GM18519 (cell line): ENCODE results near the gene USP48.
"Not testable (repeated sequence)": the region's sequence is repeated elsewhere in the genome, so short reads cannot be mapped to it uniquely, and the experiment has no call there.

Experiments used
- ATAC-seq: cut with Tn5 transposase; IDR thresholded peaks from one replicate; pipeline ENCODE4 v1.9.1; 2021; ENCODE audit warnings: mild to moderate bottlenecking, moderate library complexity; ENCODE audit not compliant: unreplicated experiment, low FRiP score

Gene USP48

GRCh38 chr1:21815724-21816321, 32.9 kb upstream of the USP48 start:
- ATAC-seq: no peak

GRCh38 chr1:21814981-21815582, 32.1 kb upstream of the USP48 start:
- no peak for ATAC-seq

DNA sequence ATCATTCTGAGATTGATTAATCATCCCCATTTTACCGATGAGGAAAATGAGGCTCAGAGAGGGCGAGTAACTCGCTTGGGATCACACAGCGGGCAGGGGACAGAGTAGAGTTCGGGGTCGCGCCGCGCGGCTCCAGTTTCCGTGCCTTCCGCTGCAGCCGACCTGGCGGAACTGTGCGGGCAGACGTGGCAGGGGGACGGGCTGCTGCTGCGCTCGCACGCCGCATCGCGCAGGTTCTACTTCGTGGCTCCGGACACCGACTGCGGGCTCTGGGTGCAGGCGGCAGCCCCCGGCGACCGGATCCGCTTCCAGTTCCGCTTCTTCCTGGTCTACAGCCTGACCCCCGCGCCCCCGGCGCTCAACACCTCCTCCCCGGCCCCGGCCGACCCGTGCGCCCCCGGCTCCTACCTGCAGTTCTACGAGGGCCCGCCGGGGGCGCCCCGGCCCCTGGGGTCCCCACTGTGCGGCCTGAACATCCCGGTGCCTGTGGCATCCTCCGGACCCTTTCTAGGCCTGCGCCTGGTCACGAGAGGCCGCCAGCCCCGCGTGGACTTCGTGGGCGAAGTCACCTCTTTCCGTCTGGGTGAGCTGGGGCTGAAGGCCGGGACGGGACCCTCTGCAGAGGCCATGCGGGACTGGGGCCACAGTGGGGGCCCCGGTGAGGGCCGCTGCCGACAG, 31.4 kb upstream of the USP48 start:
- no peak for ATAC-seq

GRCh38 chr1:21813542-21813941, 30.6 kb upstream of the USP48 start:
- ATAC-seq: no peak

DNA sequence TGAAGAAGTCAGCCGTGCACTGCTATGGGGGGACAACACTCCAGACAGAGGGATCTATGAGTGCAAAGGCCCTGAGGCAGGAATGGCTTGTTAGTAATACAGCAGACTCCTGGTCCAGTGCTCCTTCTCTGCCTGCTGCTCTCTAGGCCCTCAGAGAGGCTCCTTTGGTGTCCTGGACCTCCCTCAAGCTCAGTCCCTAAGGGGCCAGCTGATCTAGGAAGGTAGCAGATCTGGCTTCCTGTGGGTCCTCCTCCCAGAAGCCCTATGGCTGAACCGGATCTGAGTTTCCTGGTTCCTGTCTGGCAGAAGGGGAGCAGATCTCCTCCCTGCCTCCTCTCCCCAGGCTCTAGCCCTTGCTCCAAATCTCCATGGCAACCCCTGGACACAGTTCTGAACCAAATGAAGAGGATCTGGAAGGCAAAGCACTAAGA, 28.9 kb upstream of the USP48 start, which contains the start of gene LDLRAD2:
Gene LDLRAD2 (plus strand): TSS at position 391 of the 431 bp plus-strand sequence. CDS start 187 bp downstream, outside the sequence.
- no peak for ATAC-seq

DNA sequence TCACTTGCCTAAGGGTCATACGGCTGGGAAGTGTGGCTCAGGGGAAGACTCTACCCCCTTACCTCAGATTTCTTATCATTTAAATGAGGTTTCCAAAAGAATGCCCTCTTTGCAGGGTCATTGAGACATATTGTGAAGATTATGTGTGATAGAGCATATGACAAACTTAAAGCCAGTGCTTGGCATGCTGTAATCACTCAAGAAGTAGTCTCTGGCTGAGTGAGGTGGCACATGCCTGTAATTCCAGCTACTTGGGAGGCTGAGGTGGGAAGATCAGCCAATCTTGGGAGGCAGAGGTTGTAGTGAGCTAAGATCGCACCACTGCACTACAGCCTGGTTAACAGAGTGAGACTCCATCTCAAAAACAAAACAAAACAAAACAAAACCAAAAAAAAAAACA, 21.6 kb upstream of the USP48 start:
- ATAC-seq: no peak

GRCh38 chr1:21801100-21801499, 18.2 kb upstream of the USP48 start:
- no peak for ATAC-seq

- no peak for ATAC-seq
Measured at GRCh38 chr1:21799730-21800129, 16.8 kb upstream of the USP48 start.

DNA sequence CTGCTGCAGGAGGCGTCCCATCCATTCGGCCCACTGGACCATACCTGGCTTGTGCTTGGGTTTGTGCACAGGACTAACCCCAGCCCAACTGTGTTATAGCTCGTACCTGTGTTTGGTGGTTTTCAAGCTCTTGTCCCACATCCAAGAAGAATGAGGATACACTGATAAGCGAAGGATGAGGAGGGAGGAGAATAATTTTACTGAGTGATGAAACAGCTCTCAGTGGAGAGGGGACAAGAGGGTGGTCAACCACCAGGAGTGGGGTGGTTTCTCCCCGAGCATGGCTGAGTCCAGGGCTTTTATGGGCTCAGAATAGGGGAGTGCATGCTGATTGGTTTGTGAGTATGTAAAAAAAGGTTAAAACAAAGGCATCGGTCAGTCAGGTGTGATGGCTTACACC, 12.1 kb upstream of the USP48 start:
- ATAC-seq: no peak

- no peak for ATAC-seq
Measured at GRCh38 chr1:21794656-21795055, 11.7 kb upstream of the USP48 start.

GRCh38 chr1:21793104-21793503, 10.2 kb upstream of the USP48 start:
- ATAC-seq: no peak

DNA sequence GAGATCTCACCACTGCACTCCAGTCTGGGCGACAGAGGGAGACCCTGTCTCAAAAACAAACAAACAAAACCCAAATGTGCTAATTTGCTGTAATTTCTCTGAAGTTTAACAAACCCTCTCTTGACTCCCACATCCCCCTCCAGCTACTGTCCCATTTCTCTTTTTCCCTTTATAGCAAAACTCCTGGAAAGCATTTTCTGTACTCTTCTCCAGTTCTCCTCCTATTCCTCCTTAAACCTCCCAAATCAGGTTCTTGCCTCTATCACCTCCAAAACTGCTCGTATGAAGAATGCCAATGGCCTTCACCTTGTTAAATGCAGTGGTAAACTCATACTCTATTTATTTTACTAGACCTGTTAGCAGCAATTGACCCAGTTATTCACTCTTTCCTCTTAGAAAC, 3.7 kb upstream of the USP48 start:
- ATAC-seq: no peak

- not testable (repeated sequence) for ATAC-seq
Measured at GRCh38 chr1:21785764-21786163, 2.8 kb upstream of the USP48 start.

DNA sequence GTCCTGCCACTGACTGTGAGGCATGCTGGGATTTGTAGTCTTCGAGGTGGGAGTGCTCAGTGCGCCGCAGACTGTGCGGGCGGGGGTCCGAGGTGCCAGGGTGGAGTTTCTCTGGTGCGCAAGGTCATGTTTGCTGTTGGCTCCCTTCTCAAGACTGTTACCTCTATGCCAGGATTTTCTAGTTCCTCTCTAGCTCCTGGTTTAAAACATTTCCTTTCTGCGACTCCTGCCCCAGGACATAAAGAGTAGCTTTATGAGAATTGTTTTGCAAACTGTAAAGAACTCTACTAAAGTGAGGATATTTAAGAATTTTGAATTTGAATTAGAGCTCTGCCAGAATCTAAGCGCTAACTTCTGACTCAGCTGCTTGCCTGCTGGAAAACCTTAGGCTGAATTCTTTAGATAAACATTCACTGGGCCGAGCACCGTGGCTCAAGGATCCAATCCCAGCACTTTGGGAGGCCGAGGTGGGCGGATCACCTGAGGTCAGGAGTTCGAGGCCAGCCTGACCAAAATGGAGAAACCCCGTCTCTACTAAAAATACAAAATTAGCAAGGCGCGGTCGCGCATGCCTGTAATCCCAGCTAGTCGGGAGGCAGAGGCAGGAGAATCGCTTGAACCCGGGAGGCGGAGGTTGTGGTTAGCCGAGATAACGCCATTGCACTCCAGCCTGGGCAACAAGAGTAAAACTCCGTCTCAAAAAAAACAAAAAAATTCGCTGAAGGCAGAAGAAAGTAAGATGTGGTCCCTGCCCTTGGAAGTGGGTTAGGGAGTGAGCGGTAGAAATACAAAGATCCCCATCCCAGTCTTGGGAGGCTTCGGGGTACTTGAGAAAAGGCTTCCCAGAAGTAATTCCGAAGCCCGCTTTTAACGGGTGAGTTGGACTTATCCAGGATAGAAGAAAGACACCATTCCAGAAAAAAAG, 992 bp upstream of the USP48 start:
- no peak for ATAC-seq

DNA sequence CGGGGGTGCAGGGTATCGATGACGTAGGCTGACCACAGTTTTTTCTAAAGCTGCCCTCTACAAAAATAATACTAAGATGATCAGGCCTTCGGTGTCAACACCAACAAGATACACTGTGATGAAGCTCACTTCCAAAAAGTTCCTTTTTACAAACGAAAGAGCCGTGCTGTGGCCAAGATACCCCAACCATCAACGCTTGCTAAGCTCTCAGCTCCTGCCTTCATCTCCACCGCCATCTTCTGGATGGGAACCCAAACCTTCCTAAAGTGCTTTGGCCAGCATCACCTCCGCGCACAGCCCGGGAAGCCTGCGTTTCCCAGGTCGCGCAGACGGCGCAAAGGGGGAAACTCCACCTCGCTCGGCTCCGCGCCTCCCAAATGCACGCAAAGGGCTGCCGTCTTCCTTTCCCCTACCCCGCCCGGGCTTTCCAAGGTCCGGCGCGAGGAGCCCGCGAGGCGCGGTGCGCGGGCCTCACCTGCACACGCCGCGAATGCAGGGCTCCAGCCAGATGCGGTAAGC, 541 bp downstream of the USP48 start:
- peak; percentile 15 for ATAC-seq

- ATAC-seq: no peak
Measured at GRCh38 chr1:21781815-21782348, 1.1 kb downstream of the USP48 start.

DNA sequence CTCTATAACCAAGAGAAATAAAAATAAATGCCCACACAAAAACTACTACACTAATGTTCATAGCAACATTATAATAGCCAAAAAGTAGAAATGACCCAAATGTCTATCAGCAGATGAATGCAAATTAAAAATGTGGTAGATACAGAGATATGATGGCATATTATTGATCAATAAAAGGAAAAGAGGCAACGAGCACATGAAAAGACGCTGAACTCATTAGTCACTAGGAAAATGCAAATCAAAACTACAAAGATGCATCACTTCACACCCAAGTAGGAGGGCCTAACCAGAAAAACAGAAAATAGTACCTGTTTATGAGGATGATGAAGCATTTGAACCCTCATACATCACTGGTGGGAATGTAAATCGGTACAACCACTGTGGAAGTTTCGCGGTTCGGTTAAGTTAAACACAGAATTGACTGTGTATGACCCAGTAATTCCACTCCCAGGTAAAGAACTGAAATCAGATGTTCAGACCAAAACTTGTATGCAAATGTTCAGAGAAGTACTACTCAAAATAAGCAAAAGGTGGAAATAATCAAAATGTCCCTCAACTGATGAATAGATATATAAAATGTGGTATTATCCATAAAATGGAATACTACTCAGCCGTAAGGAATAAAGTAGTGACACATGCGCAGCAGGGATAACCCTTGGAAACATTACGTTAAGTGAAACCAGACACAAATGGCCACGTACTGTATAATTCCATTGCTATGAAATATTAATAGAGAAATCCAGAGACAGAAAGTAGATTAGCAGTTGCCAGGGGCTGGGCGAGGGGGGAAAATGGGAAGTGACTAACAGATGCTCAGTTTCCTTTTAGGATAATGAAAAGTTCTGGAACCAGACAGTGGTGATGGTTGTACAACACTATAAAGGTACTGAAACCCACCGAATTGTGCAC, 3.1 kb downstream of the USP48 start:
- no peak for ATAC-seq

GRCh38 chr1:21778405-21778727, 4.6 kb downstream of the USP48 start:
- ATAC-seq: no peak

DNA sequence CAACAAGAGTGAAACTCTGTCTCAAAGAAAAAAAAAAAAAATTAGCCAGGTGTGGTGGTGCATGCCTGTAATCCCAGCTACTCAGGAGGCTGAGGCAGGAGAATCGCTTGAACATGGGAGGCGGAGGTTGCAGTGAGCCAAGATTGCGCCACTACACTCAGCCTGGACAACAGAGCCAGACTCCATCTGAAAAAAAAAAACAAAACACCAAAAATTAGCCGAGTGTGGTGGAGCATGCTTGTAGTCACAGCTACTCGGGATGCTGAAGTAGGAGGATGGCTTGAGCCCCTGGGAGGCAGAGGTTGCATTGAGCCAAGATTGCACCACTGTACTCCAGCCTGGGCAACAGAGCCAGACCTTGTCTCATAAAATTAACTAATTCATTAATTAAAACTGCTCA, 6.0 kb downstream of the USP48 start:
- not testable (repeated sequence) for ATAC-seq
